GM10248 (cell line): Measurements from ENCODE around the gene CD164.

Source experiments
- CTCF ChIA-PET: fragments of 300-600 bp; sonication (Branson Sonifier 250); formaldehyde crosslinking; extraction: SDS; loops from one replicate; lab custom pipeline; 2021; ENCODE audit warnings: antibody characterized with exemption; lab: Yijun Ruan, JAX
- POLR2A ChIA-PET: fragments of 350-650 bp; sonication (Branson Sonifier 250); formaldehyde crosslinking; extraction: SDS; loops from one replicate; lab custom pipeline; 2020; ENCODE audit warnings: antibody characterized with exemption; lab: Yijun Ruan, JAX
- DNase-seq: peaks from one replicate; pipeline ENCODE4 v3.0.0; 2012; ENCODE audit errors: extremely low spot score
- CTCF ChIP-seq: IDR thresholded peaks from 2 replicates; pipeline ENCODE4 v1.5.1; 2012; ENCODE audit warnings: mild to moderate bottlenecking, low read depth; ENCODE audit errors: extremely low read depth, missing control alignments, control extremely low read depth

CD164 gene

GRCh38 chr6:109362102-109362884, 20.0 kb downstream of the CD164 start:
- DNase-seq: no peak
- POLR2A ChIA-PET: interaction anchor here (0.6 to 1.9 kb wide), 3 partner anchors 8 to 267 kb away, joined by 3 to 5 read pairs (median 3); partner anchors contain the start of gene CEP57L1
- CTCF ChIA-PET: interaction anchor here (1.0 to 5.3 kb wide), 6 partner anchors 11 to 35 kb away, joined by 3 to 24 read pairs (median 4); partner anchors contain the start of gene CD164
- TF ChIP-seq CTCF: no peak

- CTCF ChIA-PET: interaction anchor here (1.2 to 5.3 kb wide), 4 partner anchors 9 to 23 kb away, joined by 3 to 24 read pairs (median 14); partner anchors contain the start of gene CD164
- POLR2A ChIA-PET: interaction anchor here (1.9 kb wide), 1 partner anchor 10 kb away, joined by 5 read pairs; no protein-coding TSS in a partner anchor
- DNase-seq: no peak
- no peak for TF ChIP-seq CTCF
These were observed 21.5 kb downstream of the CD164 start for GRCh38 chr6:109360791-109361190.

- ChIA-PET POLR2A (no interaction called here), CTCF (interaction anchor here (1.5 to 5.3 kb wide), 4 partner anchors 10 to 173 kb away, joined by 3 to 24 read pairs (median 14); partner anchors contain the start of gene CD164)
- TF ChIP-seq CTCF: no peak
- DNase-seq: no peak
These were observed 22.0 kb downstream of the CD164 start for GRCh38 chr6:109360281-109360680.

GRCh38 chr6:109359248-109359647, 23.0 kb downstream of the CD164 start:
- POLR2A ChIA-PET: no interaction called here
- DNase-seq: no peak
- CTCF ChIA-PET: interaction anchor here (0.6 to 5.3 kb wide), 5 partner anchors 14 to 454 kb away, joined by 3 to 24 read pairs (median 4); partner anchors contain the start of gene CD164
- no peak for TF ChIP-seq CTCF

GRCh38 chr6:109358204-109358603, 24.1 kb downstream of the CD164 start:
- ChIA-PET POLR2A (no interaction called here), CTCF (no interaction called here)
- no peak for TF ChIP-seq CTCF
- no peak for DNase-seq

GRCh38 chr6:109356237-109356636, 26.0 kb downstream of the CD164 start:
- TF ChIP-seq CTCF: no peak
- no peak for DNase-seq
- POLR2A ChIA-PET: no interaction called here
- CTCF ChIA-PET: no interaction called here
